IPS-NIHi11 (cell line): ENCODE measurements around the gene LRRFIP1.
"Not testable (repeated sequence)": the region's sequence is repeated elsewhere in the genome, so short reads cannot be mapped to it uniquely, and the experiment has no call there.

Experiments
- DNase-seq: peaks from one replicate; pipeline ENCODE4 v3.0.0; 2012; ENCODE audit warnings: mixed read lengths, low spot score

The LRRFIP1 gene

DNA sequence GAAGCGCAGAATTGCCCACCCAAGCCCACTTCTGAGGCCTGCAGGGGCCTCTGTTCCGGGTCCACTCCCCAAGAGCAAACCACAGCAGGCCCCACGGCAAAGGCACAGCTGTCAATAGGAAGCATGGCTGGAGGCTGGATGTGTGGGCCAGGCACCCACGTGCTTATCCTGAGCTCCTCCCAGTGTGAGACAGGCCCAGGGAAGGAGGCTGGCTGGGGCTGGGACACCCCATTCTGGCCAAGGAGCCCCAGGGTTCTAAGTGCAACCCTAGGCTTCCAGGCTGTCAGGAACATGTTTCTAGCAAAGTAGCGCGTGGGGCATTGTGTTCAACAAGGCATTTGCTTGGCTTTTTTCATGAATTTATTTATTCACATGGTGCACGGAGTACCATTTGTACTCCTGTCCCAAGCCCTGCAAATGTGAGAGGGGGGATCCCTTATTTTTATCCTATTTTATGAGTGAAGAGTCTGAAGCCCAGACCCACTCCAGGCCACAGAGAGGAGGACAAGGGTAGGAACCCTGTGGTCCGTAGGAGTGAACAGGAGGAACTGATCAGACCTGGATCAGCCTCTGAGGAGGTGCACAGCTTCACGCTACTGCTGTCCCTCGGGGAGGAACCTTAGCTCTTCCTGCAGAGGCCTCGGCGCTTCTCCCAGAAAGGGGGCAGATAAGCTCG, 30.7 kb upstream of the LRRFIP1 start:
- DNase-seq, result no peak

DNA sequence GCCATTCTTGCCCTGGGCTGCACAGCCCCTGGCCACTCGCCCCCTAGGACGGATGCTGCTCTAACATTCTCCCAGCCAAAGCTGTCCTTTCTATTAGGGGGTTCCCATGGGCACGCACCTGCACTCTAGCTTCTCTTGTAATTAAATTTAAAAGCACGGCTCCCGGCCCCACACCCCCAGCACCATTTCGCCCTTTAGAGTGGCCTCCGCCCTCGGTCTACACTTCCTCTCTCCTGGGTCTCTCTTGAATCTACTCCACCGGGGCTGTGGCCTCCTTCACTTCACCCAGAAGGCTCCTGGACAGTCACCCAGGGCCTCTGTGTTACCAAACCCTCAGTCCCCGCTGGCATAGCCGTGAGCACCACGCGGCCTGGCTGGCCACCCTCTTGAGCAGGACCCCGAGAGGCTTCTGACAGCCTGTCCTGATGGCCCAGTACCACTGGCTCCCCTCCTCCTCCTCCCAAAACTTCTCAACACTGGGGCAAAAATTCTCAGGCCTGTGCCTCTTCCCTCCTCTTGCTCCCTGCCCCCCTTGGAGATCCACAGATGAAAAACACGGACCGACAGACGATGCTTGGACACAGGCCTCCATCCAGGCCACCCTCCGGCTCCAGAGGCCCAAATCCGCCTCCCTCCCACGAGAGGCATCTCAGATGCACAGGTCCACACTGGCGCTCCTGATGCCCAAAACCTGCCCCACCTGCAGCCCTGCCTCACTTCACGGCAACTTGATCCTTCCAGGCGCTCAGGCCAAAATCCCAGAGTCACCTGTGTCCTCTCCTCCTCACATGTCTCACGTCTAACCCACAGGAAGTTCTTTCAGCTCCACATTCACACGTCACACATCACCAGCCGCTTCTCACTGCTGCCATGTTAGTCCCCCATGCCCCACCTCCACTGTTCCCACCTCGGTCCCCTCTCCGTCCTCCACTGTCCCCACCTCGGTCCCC, 29.9 kb upstream of the LRRFIP1 start:
- no peak for DNase-seq

DNA sequence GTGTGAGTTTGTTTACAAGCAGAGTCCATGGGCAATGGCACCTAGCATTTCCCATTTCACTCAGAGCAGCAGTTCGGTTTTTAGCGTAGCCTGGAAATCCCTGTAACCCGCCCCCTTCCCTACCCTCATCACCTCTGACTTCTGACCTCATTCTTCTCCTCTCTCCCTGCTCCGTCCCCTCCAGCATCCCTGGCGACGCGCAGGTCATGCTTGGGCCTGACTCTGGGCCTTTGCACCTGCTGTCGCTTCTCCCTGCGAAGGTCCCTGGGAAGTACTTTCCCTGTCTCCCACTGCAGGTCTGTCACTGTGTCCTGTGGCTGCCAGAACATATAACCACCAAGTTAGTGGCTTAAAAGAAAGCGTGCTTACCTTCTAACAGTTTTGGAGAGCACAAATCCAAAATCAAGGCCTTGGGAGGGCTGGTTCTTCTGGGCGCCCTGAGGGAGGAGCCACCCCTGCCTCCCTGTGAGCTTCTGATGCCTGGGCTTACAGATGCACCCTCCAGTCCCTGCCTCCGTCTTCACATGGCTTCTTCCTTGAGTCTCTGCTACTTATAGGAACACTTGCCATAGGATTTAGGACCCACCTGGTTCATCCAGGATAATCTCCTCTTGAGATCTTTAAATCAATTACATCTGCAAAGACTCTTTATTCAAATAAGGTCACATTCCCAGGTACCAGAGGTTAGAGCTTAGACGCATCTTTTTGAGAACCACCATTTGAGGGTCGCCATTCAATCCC, 28.7 kb upstream of the LRRFIP1 start:
- DNase-seq, result no peak

DNA sequence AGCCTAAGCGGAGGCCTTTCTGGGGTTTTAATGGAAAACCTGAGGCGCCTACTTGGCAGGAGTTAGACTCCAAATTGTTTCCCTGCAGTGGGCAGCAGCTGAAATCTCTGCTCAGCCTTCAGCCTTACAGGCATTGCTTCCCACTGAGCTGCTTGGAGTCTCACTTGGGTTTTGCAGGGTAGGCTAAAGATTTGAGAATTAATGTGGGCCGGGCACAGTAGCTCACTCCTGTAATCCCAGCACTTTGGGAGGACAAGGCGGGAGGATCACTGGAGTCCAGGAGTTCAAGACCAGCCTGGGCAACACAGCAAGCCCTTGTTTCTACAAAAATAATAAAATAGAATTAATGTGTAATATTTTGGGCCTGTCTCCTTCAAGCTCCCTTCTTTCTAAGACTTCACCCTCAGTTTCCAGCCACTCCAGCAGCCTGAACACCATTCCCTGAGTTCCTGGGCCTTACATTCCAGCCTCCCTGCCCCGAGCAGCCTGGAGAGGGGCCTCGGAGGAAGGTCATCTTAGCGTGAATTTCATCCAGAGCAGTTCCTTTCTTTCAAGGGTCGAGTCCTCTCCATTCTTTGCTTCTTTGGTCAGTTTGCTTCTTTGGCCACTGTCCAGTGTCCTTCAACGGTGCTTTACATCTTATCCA, 27.8 kb upstream of the LRRFIP1 start:
- no peak for DNase-seq

DNA sequence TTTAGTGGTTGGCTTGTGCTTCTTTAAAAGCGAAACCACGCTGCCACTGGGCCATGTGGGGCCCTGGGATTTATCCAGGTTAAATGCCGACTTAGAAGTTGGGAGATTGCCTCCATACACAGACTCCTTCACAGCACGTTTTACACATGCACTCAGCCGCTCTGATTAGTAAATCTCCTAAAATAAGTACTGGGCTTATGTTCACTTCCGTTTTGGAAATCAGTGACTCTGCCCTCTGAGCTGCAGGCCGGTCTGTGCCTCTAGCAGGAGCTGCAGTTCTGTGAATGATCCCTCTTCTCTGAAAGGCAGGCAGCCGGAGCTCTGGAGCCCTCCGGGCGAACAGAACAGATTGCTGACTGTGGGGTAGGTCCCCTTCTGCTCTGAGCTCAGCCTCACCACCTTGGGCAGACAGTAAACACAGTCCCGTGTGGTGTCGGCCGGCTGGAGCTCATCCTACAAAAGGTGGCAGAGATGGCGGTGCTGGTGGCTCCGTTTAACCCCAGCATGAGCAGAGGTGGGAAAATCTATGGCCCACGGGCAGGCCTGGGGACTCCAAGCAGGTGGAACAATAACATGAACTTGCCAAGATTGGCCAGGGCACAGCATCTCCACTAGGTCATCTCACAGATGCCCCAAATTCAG, 27.1 kb upstream of the LRRFIP1 start:
- no peak for DNase-seq

DNA sequence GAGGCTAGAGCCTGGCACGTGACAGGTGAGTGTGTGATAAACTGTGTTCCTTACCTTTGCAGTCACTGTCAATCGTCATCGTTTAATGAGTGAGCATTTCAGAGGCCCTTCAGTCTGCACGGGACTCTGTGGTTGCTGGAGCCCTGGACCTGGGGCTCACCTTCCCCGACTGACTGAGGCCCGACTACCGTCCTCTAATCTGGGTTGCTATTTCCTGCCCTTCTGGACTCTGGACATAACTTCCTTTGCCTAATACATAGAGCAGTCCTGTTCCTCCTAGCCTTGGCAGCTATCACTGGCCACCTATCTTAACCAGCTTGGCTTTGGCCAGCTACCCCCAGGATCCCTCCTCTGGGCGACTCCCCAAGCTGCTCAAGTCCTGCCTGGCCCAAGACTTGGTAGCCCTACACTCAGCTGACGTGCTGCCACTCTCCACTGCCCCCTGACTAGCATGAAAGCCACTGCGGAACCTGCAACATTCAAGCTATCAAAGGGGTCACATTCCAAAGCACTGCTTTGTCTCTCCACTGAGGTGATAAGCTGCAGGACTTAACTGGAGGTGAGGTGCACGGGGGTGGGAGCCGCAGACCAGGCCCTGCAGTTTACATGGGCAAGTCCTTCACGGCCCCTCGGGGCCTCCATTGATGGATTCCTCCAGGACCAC, 25.8 kb upstream of the LRRFIP1 start:
- peak; percentile 61 for DNase-seq

GRCh38 chr2:237602409-237602808, 25.0 kb upstream of the LRRFIP1 start:
- DNase-seq, result no peak

DNA sequence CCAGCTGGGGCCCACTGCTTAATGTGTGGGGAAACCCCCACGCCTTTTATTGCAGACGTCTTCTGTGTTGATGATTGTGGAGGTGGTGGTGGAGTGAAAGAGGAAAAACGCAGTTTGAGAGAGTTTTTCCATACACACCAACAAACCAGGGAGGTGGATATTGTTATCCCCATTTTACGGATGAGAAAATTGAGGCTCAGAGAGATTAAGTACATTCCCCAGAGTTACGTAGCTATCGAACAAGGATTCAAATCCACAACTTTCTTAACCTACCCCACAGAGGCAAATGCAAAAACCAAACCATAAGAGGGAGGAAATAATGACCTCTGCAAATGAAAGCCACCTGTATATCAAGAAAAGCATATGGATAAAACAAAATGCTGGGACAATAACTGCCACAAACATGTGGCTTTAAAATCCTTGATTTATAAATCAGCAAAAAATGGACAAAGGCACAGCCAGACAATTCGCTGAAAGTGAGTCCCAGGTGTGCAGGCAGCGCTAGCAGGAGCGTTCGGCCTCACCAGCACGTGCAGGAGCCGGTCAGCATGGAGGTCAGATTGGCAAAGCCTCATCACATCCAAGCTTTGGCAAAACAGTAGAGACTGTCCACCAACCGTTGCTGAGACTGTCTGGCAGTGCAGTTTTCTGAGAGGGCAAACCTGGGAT, 24.2 kb upstream of the LRRFIP1 start:
- no peak for DNase-seq

DNA sequence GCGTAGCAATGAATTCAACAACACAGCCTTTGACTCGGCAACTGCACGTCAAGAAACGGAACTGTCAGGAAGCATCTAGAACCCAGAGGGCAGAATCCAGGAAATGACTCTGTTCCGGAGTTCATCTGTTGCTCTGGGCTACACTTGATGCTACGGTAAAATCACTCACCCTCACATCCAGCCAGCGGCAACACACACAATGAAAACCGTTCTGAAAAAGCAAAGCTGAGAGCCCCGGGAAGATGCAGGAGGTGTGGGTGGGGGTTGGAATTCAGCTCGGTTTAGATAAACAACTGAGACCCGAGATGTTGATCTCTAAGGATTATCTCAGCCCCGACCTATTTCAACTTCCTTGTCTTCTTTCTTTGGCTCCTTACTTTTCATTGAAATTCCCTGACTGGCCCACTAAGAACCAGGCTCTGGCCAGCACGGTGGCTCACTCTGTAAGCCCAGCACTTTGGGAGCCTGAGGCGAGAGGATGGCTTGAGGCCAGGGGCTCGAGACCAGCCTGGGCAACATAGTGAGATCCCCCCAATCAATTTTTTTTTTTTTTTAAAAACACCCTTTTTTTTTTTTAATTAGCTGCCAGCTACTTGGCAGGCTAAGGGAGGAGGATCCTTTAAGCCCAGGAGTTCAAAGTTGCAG, 23.5 kb upstream of the LRRFIP1 start:
- no peak for DNase-seq

GRCh38 chr2:237604391-237604790, 23.0 kb upstream of the LRRFIP1 start:
- DNase-seq, result no peak

- DNase-seq, result no peak
Observed at GRCh38 chr2:237604960-237605359, 22.4 kb upstream of the LRRFIP1 start.

- not testable (repeated sequence) for DNase-seq
Observed at GRCh38 chr2:237606522-237606921, 20.9 kb upstream of the LRRFIP1 start.

DNA sequence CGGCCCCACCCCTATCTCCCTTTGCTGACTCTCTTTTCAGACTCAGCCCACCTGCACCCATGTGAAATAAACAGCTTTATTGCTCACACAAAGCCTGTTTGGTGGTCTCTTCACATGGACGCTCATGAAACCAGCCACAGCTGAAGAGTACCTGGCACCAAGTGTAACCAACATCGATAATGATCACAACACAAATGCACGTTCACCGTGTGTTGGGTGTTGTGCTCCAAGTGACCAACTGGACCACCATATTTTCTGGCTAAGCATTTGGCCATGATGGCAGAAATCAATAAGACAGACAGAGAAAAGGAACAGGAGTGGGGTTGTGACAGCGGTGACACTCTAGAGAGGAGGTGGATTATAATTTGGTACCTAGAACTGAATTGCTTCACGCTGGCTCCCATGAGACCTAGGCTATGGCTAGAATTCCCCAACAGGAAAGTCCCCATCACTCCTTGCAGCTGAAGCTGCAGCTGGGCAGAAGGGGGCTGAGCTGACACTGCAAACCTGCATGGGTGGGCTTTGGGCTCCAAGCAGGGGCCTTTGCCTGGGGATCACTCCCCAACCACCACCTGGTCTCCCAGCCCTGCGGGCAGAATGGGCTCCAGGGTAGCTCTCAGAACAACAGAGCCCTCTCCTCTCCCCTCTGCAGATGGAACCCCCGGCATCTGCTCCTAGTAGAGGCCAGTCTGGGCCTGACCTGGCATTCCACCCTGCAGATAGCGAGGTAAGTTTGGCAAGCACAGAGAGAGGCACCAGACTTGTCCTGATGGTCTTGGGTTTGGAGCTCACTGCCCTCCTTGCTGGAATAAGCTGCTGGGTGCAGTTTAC, 14.6 kb upstream of the LRRFIP1 start:
- no peak for DNase-seq

- no peak for DNase-seq
Observed at GRCh38 chr2:237613679-237614078, 13.7 kb upstream of the LRRFIP1 start.

DNA sequence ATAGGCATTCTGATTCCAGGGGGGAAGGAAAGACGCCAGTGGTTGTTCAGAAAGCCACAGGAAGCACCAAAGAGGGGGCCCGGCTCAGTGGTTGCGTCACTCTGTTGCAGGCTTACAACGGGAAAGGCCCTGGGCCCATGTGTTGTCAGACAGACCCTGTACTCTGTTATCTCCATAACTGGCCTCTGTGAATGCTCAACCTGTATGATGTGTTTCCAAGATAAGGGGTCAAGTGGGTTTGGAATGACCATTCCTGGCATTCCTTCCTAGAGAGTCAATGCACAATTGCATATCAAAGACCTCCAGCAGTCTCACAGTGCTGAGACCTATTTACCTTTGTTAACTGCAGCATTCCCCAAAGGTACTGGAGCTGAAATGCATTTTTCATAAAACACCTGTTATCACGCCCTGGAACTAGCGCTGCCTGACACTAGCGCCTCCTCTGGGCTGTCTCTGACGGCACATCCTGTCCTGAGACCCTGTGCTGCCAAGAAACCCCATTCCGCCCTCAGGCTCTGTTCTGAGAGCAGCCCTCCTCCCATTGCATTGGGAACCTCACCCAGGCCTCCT, 13.2 kb upstream of the LRRFIP1 start:
- peak; percentile 71 for DNase-seq

- no peak for DNase-seq
Observed at GRCh38 chr2:237615631-237616249, 11.6 kb upstream of the LRRFIP1 start.

DNA sequence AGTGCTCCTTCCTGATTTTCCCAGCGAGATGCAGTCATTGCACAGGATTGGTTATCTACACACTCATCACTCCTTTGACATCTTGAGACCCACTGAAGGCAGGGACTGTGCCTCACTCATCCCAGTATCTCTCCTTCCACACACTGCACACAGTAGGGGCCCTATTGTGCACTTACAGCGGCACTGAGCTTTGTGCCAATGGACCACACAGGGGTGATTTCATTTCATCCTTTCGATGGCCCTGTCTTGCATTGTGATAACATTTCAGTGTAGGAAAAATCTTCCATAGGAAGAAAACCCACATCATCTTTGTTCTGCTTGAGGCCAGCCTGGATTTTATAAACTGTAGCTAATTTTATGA, 11.0 kb upstream of the LRRFIP1 start:
- DNase-seq, result no peak
